DND-41 (cell line): ENCODE results near the gene PRSS38.

Experiments
- EZH2 ChIP-seq: IDR thresholded peaks from 3 replicates; pipeline ENCODE4 v1.6.1; 2012; ENCODE audit warnings: borderline replicate concordance, low read depth, mild to moderate bottlenecking, moderate library complexity, low read length, inconsistent platforms; ENCODE audit not compliant: severe bottlenecking
- TF ChIP-seq, protein P1 (sequence below): IDR thresholded peaks from 2 replicates; pipeline ENCODE4 v1.5.1; 2012; ENCODE audit warnings: borderline replicate concordance, low read length, moderate library complexity, mild to moderate bottlenecking; ENCODE audit not compliant: poor library complexity, severe bottlenecking; ENCODE audit errors: extremely low read depth

DNA sequence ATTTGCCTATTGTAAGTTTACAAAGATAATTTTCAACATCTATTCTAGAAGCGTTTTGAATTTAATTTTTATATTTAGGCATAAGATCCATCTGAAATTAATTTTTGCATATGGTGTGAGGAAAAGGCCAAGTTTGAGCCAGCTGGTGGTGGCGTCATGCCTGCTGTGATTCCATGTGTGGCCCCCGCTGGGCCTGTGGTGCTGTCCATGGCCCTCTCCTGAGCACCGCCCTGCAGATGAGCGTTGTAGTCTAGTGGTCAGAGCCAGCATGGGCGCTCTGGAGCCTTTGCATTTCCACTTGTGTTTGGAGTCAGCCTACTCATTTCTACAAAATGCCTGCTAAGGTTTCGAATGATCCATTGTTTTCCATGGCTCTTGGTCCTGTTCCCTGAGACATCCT is 22.7 kb downstream of the PRSS38 start:
- TF ChIP-seq, protein P1, sequence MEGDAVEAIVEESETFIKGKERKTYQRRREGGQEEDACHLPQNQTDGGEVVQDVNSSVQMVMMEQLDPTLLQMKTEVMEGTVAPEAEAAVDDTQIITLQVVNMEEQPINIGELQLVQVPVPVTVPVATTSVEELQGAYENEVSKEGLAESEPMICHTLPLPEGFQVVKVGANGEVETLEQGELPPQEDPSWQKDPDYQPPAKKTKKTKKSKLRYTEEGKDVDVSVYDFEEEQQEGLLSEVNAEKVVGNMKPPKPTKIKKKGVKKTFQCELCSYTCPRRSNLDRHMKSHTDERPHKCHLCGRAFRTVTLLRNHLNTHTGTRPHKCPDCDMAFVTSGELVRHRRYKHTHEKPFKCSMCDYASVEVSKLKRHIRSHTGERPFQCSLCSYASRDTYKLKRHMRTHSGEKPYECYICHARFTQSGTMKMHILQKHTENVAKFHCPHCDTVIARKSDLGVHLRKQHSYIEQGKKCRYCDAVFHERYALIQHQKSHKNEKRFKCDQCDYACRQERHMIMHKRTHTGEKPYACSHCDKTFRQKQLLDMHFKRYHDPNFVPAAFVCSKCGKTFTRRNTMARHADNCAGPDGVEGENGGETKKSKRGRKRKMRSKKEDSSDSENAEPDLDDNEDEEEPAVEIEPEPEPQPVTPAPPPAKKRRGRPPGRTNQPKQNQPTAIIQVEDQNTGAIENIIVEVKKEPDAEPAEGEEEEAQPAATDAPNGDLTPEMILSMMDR, result no peak
- no peak for TF ChIP-seq EZH2
